Measurements from ENCODE around the gene NRXN3.

DNA sequence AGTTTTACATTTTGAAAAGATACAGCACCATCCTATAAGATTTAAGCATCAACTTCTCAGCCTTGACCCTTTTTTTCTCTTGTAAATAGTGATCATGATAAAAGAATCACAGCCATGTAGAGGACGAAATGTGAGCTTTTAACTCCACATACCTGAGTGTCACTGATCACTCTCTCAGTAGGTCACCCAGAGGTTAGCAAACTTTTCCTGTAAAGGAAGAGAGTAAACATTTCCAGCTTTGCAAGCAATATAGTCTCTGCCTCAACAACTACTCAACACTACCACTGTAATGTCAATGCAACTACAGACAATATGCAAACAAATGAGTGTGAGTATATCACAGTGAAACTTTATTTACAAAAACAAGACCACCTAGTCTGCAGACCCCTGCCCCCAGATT lies 1129.0 kb downstream of the NRXN3 start:
- no peak for TF ChIP-seq RAD21 (IDR thresholded peaks at IDR 0.05)
- TF ChIP-seq, protein P1, sequence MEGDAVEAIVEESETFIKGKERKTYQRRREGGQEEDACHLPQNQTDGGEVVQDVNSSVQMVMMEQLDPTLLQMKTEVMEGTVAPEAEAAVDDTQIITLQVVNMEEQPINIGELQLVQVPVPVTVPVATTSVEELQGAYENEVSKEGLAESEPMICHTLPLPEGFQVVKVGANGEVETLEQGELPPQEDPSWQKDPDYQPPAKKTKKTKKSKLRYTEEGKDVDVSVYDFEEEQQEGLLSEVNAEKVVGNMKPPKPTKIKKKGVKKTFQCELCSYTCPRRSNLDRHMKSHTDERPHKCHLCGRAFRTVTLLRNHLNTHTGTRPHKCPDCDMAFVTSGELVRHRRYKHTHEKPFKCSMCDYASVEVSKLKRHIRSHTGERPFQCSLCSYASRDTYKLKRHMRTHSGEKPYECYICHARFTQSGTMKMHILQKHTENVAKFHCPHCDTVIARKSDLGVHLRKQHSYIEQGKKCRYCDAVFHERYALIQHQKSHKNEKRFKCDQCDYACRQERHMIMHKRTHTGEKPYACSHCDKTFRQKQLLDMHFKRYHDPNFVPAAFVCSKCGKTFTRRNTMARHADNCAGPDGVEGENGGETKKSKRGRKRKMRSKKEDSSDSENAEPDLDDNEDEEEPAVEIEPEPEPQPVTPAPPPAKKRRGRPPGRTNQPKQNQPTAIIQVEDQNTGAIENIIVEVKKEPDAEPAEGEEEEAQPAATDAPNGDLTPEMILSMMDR (IDR thresholded peaks at IDR 0.05; ENCODE audit: low read depth, low read length, missing input control), result no peak
- no peak for TF ChIP-seq SP1 (IDR thresholded peaks at IDR 0.05)
- no peak for TF ChIP-seq JUND (IDR thresholded peaks at IDR 0.05)
- no peak for TF ChIP-seq GABPA (IDR thresholded peaks at IDR 0.05 in 1 of 2, conservative IDR thresholded peaks at IDR 0.05 in 1 of 2)
- TF ChIP-seq YY1 (IDR thresholded peaks at IDR 0.05), result no peak
- no peak for TF ChIP-seq MAX (IDR thresholded peaks at IDR 0.05)
- no peak for TF ChIP-seq REST (IDR thresholded peaks at IDR 0.05)
- TF ChIP-seq, protein P2, sequence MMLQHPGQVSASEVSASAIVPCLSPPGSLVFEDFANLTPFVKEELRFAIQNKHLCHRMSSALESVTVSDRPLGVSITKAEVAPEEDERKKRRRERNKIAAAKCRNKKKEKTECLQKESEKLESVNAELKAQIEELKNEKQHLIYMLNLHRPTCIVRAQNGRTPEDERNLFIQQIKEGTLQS (IDR thresholded peaks at IDR 0.05), result no peak
